Measurements from ENCODE around the gene SLC34A3.

Gene SLC34A3

DNA sequence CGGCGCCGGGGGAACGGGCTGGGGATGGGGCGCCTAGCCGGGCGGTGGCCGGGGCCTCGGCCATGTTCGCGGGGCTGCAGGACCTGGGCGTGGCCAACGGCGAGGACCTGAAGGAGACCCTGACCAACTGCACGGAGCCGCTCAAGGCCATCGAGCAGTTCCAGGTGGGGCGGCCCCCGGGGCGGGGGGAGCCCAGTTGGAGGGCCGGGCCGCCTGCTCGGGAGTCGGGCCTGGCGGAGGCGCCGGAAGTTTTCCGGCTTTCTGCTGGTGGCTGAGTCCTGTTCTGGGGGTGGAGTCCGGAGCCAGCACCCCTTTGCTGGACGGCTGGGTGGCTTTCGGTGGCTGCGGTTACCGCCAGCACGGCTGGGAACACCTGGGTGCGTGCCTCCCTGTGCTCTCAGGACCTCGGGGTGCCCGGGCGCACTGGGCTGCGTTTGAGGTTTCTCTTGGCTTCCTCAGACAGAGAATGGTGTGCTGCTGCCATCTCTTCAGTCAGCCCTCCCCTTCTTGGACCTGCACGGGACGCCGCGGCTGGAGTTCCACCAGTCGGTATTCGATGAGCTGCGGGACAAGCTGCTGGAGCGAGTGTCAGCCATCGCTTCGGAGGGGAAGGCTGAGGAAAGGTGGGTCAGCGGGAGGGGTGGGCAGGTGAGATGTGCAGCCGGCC lies 24.9 kb downstream of the SLC34A3 start:
- no peak for DNase-seq (ENCODE audit: low spot score)

DNA sequence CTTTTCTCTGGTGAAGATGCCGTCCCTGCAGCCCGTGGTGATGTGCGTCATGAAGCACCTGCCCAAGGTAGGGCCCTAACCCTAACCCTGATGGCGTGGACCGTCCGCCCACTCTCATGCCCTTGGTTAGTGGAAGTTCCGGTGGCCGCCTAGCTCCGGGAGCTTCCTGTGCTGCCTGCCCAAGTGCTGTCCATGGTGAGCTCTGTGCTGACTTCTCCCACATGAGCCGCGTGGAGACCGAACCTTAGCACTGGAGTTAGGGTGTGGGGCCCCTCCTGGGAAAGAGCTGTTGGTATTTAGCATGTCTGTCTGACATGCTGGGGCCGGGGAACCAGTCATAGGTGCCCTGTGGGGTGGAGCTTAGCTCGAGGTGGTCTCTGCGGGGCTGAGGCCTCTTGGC lies 25.7 kb downstream of the SLC34A3 start:
- DNase-seq (ENCODE audit: low spot score): no peak

DNA sequence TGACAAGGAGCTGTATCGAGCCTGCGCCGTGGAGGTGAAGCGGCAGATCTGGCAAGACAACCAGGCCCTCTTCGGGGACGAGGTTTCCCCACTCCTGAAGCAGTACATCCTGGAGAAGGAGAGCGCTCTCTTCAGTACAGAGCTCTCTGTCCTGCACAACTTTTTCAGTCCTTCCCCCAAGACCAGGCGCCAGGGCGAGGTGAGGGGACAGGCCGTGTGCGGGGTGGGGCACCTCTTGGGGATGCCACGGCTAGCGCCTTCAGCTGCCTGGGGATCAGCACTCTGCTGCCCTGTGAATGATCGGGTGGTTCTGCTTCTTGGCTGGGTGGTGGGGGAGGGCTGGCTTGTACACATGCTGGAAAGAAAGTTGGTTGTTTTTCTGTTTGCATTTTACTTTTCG lies 26.2 kb downstream of the SLC34A3 start:
- no peak for DNase-seq (ENCODE audit: low spot score)

DNA sequence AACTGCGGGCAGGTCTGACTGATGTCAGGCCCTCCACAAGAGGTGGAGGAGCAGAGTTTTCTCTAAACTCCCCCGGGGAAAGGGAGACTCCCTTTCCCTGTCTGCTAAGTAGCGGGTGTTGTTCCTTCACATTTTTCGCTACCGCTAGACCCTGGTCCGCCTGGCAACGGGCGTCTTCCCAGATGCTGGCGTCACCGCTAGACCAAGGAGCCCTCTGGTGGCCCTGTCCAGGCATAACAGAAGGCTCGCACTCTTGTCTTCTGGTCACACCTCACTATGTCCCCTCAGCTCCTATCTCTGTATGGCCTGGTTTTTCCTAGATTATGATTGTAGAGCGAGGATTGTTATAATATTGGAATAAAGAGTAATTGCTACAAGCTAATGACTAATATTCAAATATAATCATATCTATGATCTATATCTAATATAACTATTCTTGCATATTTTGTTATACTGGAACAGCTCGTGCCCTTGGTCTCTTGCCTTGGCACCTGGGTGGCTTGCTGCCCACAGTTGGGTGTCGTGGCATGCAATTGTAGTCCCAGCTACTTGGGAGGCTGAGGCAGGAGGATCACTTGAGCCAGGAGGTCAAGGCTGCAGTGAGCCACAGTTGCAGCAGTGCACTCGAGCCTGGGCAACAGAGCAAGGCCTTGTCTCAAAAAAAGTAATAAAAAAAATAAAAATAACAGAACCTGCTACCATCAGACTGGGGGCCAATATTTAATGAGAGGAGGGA lies 31.6 kb downstream of the SLC34A3 start:
- peak; percentile 70 for DNase-seq (ENCODE audit: low spot score)

DNA sequence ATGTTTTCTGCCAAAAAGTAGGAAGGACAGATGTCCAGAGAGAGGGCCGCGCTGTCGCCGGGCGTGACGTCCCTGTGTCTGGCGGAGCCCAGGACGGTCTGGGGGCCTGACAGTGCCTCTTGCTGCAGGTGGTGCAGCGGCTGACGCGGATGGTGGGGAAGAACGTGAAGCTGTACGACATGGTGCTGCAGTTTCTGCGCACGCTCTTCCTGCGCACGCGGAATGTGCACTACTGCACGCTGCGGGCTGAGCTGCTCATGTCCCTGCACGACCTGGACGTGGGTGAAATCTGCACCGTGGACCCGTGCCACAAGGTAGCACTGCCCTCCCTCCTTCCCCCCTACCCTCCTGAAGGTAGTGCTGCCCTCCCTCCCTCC lies 32.2 kb downstream of the SLC34A3 start:
- no peak for DNase-seq (ENCODE audit: low spot score)

DNA sequence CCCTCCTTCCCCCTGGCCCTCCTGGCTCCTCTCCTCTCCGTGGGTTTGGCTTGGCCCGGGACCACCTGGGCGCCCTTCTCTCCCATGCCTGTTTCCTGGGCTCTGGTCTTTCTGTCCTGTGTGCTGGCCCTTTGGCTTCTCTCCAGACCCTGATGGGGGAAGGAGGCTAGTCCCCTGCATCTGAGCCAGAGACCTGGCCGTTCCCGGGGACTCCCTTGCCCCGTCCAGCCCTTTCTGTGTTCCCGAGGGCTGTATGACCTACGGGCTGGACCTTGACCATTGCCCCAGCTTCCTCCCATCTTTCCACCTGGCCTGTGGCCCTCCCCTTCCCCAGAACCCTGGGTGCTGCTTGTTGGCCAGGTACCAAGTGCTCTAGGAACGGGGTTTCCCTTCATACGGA lies 32.8 kb downstream of the SLC34A3 start:
- DNase-seq (ENCODE audit: low spot score): no peak

DNA sequence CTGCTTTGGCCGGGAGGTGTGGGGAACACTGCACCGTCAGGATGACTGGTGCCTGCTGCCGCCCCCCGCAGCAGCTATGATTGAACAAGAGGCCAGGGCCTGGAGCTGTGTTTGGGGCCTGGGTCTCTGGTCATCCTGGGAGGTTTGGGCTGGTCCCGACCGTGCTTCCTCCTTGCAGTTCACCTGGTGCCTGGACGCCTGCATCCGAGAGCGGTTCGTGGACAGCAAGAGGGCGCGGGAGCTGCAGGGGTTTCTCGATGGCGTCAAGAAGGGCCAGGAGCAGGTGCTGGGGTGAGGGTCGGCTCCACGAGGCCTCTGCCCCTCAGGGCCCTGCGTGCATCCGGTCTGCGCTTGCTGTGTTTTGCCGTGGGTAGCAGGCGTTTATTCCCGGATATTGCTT lies 33.4 kb downstream of the SLC34A3 start:
- DNase-seq (ENCODE audit: low spot score): no peak

DNA sequence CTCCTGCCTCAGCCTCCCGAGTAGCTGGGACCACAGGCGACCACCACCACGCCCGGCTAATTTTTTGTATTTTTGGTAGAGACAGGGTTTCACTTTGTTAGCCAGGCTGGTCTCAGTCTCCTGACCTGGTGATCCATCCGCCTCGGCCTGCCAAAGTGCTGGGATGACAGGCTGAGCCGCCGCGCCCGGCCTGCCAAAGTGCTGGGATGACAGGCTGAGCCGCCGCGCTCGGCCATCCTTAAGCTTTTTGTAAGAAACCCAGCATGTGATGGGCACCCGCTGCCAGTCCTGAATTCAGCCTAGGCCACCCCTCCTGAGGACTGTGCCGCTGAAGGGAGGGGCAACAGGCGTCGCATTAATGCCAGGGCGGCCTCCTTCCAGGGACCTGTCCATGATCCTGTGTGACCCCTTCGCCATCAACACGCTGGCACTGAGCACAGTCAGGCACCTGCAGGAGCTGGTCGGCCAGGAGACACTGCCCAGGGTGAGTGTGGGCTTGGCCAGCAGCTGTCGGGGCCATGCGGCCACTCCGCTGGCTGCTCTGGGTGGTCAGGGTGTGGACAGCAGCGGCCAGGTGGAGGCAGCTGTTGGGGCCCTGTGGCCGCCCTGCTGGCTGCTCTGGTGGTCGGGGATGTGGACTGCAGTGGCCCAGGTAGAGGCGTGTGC lies 34.9 kb downstream of the SLC34A3 start:
- DNase-seq (ENCODE audit: low spot score): no peak

DNA sequence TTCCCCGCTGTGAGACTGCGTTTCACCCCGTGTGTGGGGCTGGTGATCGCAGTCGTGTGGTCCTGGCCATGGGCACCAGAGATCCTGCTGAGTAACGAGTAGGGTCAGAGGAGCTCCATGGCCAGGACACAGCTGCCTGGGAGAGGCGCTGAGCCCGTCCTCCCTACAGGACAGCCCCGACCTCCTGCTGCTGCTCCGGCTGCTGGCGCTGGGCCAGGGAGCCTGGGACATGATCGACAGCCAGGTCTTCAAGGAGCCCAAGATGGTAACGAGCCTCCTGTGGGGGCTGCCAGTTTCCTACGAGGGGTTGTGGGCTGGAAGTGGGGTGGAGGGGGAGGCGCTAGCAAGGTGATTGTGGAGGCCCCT lies 35.4 kb downstream of the SLC34A3 start:
- DNase-seq (ENCODE audit: low spot score): no peak

DNA sequence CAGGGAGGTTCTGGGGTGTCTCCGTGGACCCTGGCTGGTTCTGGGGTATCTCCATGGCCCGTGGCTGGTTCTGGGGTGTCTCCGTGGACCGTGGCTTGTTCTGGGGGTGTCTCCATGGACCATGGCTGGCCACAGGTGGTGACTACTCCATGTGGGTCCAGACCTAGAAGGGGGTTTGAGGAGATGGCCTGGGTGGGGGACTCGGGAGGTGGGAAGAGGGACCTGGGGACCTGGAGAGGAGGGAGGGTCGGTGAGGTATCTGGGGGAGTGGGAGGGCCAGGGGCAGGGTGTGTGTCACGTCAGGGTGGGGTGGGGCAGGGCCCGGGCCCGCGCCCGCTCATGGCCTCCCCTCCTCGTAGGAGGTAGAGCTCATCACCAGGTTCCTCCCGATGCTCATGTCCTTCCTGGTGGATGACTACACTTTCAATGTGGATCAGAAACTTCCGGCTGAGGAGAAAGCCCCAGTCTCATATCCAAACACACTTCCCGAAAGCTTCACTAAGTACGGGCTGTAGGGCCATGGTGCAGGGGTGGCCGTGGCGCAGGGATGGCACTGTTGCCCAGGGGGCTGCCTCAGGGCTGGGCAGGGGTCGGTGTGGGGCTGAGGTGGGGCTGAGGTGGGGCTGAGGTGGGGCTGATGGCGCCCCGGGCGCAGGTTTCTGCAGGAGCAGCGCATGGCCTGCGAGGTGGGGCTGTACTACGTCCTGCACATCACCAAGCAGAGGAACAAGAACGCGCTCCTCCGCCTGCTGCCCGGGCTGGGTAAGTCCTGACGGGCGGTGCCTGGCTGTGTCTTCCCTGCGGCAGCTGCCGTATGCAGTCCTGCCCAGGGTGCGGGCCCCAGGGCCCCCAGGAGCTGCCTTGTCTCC lies 36.1 kb downstream of the SLC34A3 start:
- no peak for DNase-seq (ENCODE audit: low spot score)

DNA sequence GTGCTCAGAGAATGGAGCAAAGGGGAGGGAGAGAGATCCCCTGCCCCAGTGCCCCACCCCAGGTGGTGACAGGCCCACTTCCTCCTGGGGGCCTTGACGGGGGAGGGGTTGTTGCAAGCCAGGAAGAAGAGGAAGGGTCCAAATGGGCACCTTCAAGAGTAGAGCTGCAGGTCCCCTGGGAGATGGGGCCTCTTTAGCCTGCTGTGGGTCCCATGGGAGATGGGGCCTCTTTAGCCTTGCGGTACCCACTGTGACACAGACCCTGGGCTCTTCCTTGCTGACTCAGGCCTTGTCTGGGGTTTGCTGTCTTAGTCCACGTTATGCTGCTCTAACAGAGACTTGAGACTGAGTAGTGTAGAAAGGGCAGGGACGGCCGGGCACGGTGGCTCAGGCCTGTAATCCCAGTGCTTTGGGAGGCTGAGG lies 37.2 kb downstream of the SLC34A3 start:
- no peak for DNase-seq (ENCODE audit: low spot score)

DNA sequence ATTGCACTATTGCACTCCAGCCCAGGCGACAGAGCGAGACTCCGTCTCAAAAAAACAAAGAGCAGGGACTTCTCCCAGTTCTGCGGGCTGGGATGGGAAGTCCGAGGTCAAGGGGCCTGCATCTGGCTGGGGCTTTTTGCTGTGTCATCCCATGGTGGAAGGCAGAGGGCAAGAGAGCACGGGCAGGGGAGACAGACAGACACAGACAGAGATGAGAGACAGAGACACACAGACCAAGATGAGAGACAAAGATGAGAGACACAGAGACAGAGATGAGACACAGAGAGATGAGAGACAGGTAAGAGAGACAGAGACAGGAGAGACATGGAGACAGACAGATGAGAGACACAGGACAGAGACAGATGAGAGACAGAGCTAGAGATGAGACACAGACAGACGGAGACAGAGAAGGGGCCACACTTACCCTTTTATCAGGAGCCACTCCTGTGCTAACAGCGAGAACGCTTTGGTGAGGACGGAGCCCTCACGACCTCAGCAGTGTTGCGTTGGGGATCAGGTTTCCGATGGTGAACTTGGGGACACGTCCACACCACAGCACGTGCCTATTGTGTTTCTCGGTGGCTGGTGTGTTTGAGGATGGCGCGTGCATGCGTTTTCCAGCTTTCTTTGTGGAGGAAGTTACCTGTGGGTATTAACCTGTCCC lies 38.0 kb downstream of the SLC34A3 start:
- no peak for DNase-seq (ENCODE audit: low spot score)

DNA sequence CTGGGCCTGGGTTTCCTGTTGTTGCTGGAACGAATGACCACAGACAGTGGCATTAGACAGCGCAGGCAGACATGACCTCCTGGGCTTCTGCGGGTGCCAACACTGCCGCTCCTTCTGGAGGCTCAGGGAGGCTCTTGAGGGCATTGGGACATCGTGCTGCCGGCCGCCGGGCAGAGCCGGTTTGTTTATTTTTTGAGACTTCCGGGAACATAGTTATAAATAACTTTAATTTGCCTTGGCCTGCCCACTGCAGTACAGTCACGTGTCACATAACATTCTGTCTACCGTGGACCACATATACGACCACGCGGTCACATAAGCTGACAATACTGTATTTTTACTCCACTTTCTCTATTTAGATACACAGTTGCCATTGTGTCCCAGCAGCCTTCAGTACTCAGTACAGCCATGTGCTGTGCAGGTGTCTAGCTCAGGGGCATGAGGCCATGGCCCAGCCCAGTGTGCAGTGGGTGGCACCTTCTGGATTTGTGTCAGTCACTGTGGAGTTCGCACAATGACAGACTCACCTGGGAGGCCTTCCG lies 38.6 kb downstream of the SLC34A3 start:
- DNase-seq (ENCODE audit: low spot score): no peak

DNA sequence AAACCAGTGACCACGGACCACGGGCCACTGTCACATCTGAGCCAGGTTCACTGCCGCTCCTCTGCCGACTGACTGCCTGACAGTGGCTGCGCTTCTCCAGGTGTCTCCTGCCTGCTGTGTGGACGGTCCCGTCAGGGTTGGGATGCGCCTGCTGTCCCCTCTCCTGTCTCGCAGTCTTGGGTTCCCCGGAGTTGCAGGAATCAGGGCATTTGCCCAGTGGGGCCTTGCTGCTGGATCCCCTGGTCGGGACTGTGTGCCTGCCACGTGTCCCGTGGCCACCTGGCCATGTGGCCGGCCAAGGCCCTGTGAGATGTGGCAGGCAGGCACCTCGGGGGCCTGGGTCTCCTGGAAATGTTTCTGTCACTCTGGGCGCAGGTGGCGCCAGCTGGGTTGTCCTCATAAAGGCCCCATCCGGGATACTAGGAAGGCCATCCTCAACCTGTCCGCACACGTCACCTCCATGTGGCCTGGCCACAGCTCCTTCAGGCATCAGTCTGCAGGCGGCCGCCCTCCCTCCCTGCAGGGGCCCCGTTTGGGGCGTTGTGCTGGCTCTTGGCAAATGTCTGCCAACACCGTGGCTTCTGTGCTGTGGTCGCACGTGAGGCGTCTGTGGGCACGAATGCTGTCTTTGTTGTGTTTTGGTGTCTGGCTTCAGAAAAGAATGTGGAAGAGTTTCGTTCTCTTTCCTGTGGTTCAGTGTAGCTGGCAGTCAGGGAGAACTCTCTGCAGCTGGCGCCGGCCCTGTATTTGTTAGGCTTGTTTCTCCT lies 40.4 kb downstream of the SLC34A3 start:
- DNase-seq (ENCODE audit: low spot score): no peak

DNA sequence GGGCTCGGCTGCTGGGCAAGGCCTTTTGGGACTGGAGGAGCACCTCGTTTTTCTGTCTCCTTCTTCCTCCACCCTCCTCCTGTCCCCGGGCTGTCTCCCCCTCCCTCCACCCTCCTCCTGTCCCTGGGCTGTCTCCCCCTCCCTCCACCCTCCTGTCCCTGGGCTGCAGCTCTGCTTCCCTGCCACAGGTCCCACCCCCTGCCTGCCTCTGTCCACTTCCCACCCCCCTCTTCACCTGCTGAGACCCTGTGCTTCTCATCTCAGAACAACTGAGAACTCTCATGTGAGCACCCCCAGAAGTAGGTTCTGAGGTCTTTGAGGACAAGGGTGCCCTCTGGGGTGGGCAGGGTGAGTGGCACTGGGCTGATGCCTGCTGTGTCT lies 41.0 kb downstream of the SLC34A3 start:
- DNase-seq (ENCODE audit: low spot score): no peak

DNA sequence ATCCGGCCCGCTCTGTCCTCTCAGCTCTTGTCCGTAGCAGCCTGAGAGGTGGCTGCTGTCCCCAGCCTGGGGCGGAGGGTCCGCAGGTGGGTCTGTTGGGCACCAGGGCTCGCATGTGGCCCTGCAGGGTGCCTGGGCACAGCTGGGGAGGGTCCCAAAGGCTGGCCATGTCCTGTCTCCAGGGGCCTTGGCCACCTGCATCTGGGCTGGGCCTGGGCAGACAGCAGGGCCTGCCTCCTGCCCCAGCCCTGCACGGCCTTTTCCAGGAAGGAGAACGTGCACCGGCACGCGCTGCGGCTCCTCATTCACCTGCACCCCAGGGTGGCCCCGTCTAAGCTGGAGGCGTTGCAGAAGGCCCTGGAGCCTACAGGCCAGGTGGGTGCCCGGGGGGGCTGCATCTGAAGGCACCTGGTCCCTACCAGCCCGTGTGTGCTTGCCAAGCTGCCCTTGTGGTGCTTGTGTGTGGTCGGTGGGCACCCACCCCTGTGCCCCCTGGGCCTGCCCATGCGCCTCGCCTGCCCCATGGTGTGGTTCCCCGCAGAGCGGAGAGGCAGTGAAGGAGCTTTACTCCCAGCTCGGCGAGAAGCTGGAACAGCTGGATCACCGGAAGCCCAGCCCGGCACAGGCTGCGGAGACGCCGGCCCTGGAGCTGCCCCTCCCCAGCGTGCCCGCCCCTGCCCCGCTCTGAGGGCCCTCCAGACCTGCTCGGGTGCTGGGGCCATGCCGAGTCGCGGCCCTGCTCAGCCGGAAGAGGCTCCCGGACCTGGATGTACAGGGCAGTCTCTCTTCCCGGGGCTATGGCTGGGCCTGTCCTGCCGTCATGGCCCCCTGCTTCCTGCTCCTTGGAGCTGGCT lies 41.8 kb downstream of the SLC34A3 start:
- no peak for DNase-seq (ENCODE audit: low spot score)

DNA sequence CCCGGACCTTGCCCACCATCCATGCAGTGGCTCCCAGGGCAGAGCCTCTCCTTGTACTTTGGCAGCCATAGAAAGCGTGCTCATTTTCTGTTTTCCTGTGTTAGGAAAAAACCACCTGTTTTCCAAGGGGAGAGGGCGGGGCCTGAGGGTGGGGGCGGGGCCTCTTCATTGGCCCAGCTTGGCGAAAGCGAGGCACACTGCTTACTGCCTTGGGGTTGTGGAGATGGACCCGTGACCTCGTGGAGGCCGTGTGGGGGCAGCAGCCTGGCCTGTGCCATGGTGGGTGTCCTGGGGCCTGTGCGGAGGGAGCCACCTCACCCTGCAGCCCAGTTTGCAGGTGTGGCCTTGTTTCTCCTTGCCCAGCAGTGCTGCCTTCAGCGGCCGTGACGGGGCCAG lies 42.4 kb downstream of the SLC34A3 start:
- DNase-seq (ENCODE audit: low spot score): no peak

DNA sequence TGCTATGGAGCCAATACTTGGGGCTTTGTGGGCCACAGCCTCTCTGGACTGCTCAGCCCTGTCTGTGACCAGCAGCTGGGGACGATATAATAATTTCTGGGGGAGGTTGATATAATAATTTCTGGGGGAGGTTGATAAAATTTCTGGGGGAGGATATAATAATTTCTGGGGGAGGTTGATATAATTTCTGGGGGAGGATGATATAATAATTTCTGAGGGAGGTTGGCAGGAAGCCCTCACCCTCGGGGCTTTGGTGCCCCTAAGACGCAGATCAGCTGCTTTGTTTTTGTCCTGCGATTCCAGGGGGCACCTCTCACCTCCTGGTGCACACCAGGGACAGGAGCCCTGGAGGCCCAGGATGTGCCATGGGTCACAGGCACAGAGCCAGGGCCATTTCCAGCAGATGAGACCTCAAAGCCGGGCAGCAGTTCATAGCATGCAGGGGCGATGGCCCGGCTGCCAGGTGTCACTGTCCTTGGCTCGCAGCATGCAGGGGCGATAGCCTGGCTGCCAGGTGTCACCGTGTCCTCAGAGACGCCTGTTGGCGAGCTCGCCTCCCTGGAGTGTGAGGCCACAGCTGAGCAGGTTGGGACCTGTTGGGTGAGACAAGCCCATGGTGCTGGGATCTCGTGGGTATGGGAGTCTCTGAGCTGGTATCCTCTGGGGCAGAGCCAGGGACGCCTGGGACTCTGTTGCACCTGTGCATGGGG lies 43.1 kb downstream of the SLC34A3 start:
- DNase-seq (ENCODE audit: low spot score): no peak

DNA sequence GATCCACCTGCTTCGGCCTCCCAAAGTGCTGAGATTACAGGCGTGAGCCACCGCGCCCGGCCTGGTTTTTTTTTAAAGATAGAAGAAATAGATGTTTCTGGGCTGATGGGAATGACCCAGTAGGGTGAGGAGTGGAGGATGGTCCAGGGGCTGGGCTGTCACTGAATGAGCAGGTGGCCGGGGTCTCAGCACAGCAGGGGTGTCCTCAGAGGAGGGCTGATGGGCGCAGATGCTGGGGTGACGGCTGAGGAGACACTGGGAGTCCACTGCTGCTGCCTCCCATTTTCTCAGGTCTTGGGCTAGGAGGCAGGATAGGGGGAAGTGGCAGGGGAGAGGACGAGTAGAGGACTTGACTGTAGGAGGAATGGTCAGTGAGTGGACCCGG lies 44.5 kb downstream of the SLC34A3 start:
- DNase-seq (ENCODE audit: low spot score): no peak
